NCI-H187 (cell line): ENCODE measurements around the gene SPIB.
"Not testable (repeated sequence)": the region's sequence is repeated elsewhere in the genome, so short reads cannot be mapped to it uniquely, and the experiment has no call there.

ENCODE experiments used
- DNase-seq, 2 experiments: peaks; one replicate each; lab custom pipeline; 2025; lab: John Stamatoyannopoulos, UW

Gene SPIB

GRCh38 chr19:50418176-50419021 lies at the start of gene SPIB:
Gene SPIB (plus strand): TSS chr19:50418938. CDS start chr19:50418963, 25 bp downstream.
- no peak for DNase-seq

GRCh38 chr19:50371914-50372475 lies 46.7 kb upstream of the SPIB start:
- DNase-seq = no peak

GRCh38 chr19:50376166-50377050 lies 42.3 kb upstream of the SPIB start, which contains the start of gene NR1H2:
Gene NR1H2 (plus strand): TSS chr19:50376457. CDS start chr19:50377606, 1,149 bp downstream.
- peak; percentile 82 to 94 for DNase-seq

DNA sequence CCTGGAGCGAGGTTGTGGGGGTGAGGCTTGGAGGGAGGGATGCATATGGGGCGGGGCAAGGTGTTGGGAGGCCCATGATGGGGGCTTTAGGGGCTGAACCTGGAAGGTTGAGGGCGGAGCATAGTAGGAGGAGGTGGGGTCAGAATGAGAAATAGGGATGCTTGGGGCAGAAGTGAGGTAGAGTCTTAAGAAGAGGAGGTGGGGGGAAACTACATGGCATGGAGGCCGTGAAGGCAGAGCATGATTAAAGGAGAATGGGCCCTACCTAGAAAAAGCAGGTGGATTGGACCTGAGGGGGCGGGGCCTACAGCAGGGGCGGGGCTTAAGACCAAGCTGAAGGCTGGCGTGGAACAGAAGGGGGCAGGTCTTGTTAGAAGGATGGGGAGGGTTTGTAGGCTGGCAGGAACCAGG lies 41.7 kb upstream of the SPIB start:
- peak in 1 of 2 experiments; percentile 22 for DNase-seq

DNA sequence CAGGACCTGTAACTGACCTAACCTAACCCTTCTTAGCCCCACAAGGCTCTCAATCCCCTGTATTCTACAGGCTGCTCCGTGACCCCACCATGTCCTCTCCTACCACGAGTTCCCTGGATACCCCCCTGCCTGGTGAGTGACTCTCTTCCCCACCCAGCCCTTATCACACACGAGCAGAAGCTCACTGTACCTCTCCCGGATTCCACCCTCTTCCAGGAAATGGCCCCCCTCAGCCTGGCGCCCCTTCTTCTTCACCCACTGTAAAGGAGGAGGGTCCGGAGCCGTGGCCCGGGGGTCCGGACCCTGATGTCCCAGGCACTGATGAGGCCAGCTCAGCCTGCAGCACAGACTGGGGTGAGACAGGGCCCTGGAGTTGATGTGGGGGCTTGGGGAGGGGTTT lies 41.2 kb upstream of the SPIB start:
- no peak for DNase-seq

GRCh38 chr19:50378169-50378862 lies 40.4 kb upstream of the SPIB start:
- no peak for DNase-seq

DNA sequence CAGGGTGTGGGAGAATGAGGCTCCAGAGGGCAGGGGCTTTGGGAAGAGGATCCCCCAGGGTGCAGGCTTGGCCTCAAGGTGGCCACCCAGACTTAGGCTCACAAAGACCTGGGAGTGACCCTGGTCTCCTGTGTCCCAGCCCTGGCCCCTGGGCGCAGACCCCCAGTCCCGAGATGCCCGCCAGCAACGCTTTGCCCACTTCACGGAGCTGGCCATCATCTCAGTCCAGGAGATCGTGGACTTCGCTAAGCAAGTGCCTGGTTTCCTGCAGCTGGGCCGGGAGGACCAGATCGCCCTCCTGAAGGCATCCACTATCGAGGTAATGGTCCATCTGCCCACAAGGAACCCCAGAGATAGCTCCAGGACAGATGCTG lies 39.9 kb upstream of the SPIB start:
- DNase-seq = no peak

- no peak for DNase-seq
Observed at GRCh38 chr19:50379602-50380001, 39.1 kb upstream of the SPIB start.

DNA sequence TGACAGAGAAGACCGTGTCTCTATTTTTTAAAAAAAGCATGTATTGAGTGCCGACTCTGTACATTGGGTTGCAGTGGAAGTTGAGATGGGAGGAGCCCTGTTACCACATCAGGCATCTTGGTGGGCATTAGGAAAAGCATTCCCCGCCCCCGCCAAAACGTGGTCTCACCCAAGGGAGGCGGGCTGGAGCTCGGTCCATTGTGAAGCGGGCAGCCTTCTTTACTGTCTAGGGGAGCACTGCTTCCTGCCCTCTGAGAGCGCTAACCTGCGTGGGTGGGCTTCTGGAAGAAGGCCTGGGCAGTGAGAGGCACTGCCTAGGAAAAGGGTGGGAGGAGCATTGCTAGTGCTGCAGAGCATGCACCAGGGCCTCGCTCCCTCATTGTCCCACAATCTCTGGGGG lies 38.6 kb upstream of the SPIB start:
- DNase-seq = no peak

DNA sequence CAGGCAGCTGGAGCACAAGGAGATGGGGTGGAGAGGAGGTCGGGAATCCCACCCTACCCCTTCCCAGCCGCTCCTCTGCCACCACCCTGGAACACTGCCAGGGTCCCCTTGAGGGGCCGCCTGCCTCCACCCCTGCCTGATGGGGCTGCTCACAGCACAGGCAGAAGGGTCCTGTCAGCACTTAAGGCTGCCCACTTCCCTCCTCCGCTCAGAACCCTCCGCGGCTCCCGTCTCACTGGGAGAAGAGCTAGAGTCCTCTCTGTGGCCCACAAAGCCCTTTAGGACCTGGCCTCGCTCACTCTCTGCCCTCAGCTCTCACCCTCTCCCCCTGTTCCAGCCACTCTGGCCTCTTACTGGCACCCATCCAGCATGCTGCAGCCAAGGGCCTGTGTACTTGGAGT lies 38.0 kb upstream of the SPIB start:
- no peak for DNase-seq

DNA sequence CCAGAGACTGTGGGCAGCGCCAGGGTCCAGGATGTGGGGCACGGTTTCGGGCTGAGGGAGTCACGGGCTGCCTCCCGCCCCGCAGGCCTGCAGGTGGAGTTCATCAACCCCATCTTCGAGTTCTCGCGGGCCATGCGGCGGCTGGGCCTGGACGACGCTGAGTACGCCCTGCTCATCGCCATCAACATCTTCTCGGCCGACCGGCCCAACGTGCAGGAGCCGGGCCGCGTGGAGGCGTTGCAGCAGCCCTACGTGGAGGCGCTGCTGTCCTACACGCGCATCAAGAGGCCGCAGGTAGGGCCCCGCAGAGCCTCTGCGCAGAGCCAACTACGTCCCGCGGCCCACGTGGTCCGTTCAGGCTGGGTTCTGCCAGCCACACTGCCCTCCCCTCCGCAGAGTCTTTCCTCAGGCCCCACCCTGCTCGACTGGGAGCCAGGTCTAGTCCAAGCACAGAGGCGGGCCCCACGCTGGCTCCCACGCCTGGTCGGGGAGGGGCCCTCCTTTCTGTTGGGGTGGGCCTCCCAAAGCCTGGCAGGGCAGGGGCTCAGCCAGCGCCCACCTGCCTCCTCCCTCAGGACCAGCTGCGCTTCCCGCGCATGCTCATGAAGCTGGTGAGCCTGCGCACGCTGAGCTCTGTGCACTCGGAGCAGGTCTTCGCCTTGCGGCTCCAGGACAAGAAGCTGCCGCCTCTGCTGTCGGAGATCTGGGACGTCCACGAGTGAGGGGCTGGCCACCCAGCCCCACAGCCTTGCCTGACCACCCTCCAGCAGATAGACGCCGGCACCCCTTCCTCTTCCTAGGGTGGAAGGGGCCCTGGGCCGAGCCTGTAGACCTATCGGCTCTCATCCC lies 36.6 kb upstream of the SPIB start:
- DNase-seq = no peak

GRCh38 chr19:50383001-50383851 lies 35.5 kb upstream of the SPIB start:
- DNase-seq = peak in 1 of 2 experiments; percentile 65

- peak; percentile 94 to 99 for DNase-seq
Observed at GRCh38 chr19:50383852-50384684, 34.7 kb upstream of the SPIB start, which contains the start of gene POLD1. Gene POLD1 (plus strand): TSS chr19:50384347. CDS start chr19:50398852, 14,505 bp downstream.

- DNase-seq = no peak
Observed at GRCh38 chr19:50384685-50385535, 33.8 kb upstream of the SPIB start.

DNA sequence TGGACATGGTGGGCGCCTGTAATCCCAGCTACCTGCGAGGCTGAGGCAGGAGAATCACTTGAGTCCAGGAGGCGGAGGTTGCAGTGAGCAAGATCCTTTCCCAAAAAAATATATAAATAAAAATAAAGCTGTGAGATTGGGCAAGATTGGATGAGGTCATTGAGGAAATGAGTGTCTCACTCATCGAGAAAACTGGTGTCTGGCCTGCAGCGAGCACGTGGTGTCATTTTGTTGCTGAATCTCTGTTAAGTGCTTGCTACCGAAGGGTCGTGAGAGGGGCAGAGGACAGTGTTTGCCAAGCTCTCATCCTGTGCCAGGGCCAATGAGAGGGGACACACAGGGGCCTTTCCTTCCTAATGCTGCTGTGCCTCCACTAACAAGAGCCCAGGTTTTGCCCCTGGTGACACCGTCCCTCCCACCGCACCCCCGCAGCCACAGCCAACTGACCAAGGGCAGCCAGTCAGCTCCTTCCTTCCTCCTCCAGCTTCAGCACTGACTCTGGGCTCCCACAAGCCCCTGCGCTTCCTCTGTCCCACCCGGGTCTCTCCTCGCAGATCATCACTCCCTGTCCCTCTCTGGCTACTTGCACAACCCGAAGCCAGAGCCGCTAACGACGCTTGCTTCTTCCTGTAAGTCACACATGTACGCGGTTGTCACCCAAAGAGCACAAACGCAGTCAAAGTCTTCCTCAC lies 31.4 kb upstream of the SPIB start:
- no peak for DNase-seq

- no peak for DNase-seq
Observed at GRCh38 chr19:50387868-50388245, 30.9 kb upstream of the SPIB start.

DNA sequence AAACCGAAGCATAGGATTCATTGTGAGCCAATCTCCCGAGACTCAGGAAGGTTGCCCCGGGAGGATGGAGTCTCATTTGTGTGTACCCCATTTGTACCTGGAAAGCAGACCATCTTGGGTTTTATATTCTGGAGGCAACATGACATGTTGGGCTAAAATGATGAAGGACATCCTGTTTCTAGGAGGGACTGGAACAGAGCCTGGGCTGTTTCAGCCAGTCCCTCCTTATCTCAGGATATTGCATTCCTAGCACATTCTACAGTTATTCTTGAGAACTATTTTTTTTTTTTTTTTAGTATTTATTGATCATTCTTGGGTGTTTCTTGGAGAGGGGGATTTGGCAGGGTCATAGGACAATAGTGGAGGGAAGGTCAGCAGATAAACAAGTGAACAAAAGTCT lies 28.4 kb upstream of the SPIB start:
- not testable (repeated sequence) for DNase-seq
